CD4-positive, alpha-beta T cell (primary cell): ENCODE results near the gene GIT1. TPM values are rescaled to one million over a fixed set of nuclear protein-coding genes. Genes with fewer than 3 reads are reported as not detected.

Source experiments
- ATAC-seq: fragments of 200-7000 bp; cut with Tn5 transposase; one replicate; pipeline ENCODE4 v1.10.0; 2022; ENCODE audit warnings: mild to moderate bottlenecking; ENCODE audit not compliant: poor library complexity
- CTCF ChIA-PET: fragments of 350-600 bp; sonication (Branson Sonifier 250); formaldehyde crosslinking; loops from one replicate; lab custom pipeline; 2021; ENCODE audit warnings: antibody characterized with exemption, inconsistent platforms; lab: Charles Lee
- POLR2A ChIA-PET: fragments of 350-600 bp; sonication (Branson Sonifier 250); formaldehyde crosslinking; loops from one replicate; lab custom pipeline; 2021; ENCODE audit warnings: antibody characterized with exemption, inconsistent platforms; lab: Charles Lee
- DNase-seq, 14 experiments: peaks; one replicate each; pipeline ENCODE4 v3.0.0-alpha.2; 2013 to 2020; ENCODE audit warnings: mixed read lengths in 2 of 14
- H3K27ac ChIP-seq, 2 donors: one replicate each; pipeline versions ENCODE4 v1.5.1 to v1.7.0; 2013; ENCODE audit warnings: low read length in 2 of 2, low read depth in 1 of 2, mild to moderate bottlenecking in 1 of 2
- H3K27me3 ChIP-seq, 2 experiments: 1 replicate in 1 of 2; 2 replicates in 1 of 2; pipeline versions ENCODE4 v1.6.1 to v1.7.0; 2013; ENCODE audit warnings: low read length in 2 of 2, control low read depth in 1 of 2, mild to moderate bottlenecking in 1 of 2, moderate library complexity in 1 of 2; ENCODE audit not compliant: insufficient read depth in 2 of 2, control insufficient read depth in 1 of 2
- H3K36me3 ChIP-seq: one replicate; pipeline ENCODE4 v1.6.1; 2013; ENCODE audit warnings: low read length, control low read depth; ENCODE audit not compliant: insufficient read depth
- H3K4me1 ChIP-seq: one replicate; pipeline ENCODE4 v1.6.1; 2013; ENCODE audit warnings: low read length, control low read depth; ENCODE audit not compliant: insufficient read depth
- H3K4me3 ChIP-seq: one replicate; pipeline ENCODE4 v1.5.1; 2013; ENCODE audit warnings: mild to moderate bottlenecking, low read length, moderate library complexity
- H3K9me3 ChIP-seq, 2 experiments: 1 replicate in 1 of 2; 2 replicates in 1 of 2; pipeline versions ENCODE4 v1.6.1 to v1.7.0; 2013; ENCODE audit warnings: low read length in 2 of 2, mild to moderate bottlenecking in 2 of 2, control low read depth in 1 of 2, moderate library complexity in 1 of 2; ENCODE audit not compliant: control insufficient read depth in 1 of 2, insufficient read depth in 1 of 2
- H3K27ac Mint-ChIP-seq: one replicate; pipeline ENCODE4 v1.8.0; 2020; ENCODE audit warnings: mixed read lengths
- H3K27me3 Mint-ChIP-seq: one replicate; pipeline ENCODE4 v1.8.0; 2021; ENCODE audit warnings: mixed read lengths
- H3K36me3 Mint-ChIP-seq: one replicate; pipeline ENCODE4 v1.8.0; 2021; ENCODE audit warnings: low read depth, mixed read lengths
- H3K4me1 Mint-ChIP-seq: one replicate; pipeline ENCODE4 v1.8.0; 2021; ENCODE audit warnings: low read depth, mixed read lengths
- H3K4me3 Mint-ChIP-seq: one replicate; pipeline ENCODE4 v1.8.0; 2020; ENCODE audit warnings: mild to moderate bottlenecking, mixed read lengths
- H3K9me3 Mint-ChIP-seq: one replicate; pipeline ENCODE4 v1.8.0; 2020; ENCODE audit warnings: mixed read lengths
- intact Hi-C, 2 experiments: fragments of 100-400 bp; cut with DNase I in 1 of 2; cut with micrococcal nuclease in 1 of 2; formaldehyde crosslinking; loops; one replicate each; pipeline versions ENCODE4 v1.15.1 to v1.9.0; 2023 to 2025; cut with DNase I, micrococcal nuclease
- total RNA-seq, 174 experiments: library from RNA in 2 of 174; stranded (reverse) in 2 of 174; gene quantifications; one replicate each; pipeline ENCODE4 v1.2.3 and lab custom pipeline; 2021 to 2026
- TF ChIP-seq, protein P1 (sequence below): fragments of 200-600 bp; IDR thresholded peaks from one replicate; pipeline ENCODE4 v1.8.0; 2022; ENCODE audit warnings: antibody characterized with exemption, mild to moderate bottlenecking

GIT1 gene
- total RNA-seq, 2 experiments from 2014 or later: 35.8 to 36.7 TPM

DNA sequence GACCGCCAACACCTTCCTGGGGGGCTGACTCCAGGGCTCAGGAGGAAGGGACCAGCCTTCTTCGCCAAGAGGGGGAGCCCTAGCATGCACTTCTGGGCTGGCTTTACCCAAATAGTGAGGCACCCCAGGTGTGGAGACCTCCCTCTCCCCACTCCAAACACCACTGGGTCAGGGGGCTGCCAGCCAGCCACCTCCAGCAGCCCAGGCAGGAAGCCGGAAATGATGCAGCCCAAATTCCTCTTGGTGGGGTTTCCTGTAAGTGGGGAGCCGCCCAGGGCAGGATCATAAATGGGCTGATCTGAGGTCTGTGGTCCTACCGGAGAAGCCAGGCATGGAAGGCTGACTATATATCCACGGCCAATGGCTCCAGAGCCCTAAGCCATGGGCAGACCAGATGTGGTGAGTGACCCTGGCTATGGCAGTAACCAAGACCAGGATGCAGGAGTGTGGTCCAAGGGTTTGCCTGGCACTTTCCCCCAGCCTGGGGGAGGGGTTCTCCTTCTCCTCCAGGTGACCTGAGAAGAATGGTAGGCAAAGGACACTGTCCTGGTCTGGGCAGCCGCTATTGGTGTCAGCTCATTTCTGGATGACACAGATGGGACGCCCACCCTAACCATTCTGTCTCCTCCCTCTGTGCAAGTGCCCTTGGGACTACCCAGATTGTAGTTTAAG, 4.2 kb downstream of the GIT1 start:
- H3K36me3 ChIP-seq: peaks cover 26% of the 10 kb centered on the region
- ChIA-PET POLR2A (interaction anchor here (4.4 kb wide), 1 partner anchor 31 kb away, joined by 40 read pairs; no protein-coding TSS in a partner anchor), CTCF (interaction anchor here (0.8 to 3.9 kb wide), 4 partner anchors 9 to 33 kb away, joined by 3 to 28 read pairs (median 6); no protein-coding TSS in a partner anchor)
- peak overlapping the region; percentile 45 for H3K27ac Mint-ChIP-seq
- TF ChIP-seq, protein P1, sequence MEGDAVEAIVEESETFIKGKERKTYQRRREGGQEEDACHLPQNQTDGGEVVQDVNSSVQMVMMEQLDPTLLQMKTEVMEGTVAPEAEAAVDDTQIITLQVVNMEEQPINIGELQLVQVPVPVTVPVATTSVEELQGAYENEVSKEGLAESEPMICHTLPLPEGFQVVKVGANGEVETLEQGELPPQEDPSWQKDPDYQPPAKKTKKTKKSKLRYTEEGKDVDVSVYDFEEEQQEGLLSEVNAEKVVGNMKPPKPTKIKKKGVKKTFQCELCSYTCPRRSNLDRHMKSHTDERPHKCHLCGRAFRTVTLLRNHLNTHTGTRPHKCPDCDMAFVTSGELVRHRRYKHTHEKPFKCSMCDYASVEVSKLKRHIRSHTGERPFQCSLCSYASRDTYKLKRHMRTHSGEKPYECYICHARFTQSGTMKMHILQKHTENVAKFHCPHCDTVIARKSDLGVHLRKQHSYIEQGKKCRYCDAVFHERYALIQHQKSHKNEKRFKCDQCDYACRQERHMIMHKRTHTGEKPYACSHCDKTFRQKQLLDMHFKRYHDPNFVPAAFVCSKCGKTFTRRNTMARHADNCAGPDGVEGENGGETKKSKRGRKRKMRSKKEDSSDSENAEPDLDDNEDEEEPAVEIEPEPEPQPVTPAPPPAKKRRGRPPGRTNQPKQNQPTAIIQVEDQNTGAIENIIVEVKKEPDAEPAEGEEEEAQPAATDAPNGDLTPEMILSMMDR: peak; percentile 35
- H3K4me3 Mint-ChIP-seq: peak overlapping the region; percentile 49
- H3K27ac ChIP-seq: peak overlapping the region in 1 of 2 donors; percentile 29
- H3K36me3 Mint-ChIP-seq: peaks cover 16% of the 10 kb centered on the region
- no peaks in the 10 kb centered on the region for H3K27me3 Mint-ChIP-seq
- H3K4me3 ChIP-seq: no peak overlapping the region
- intact Hi-C loops: loop anchor here in 1 of 2 experiments (5.0 to 10.0 kb wide), 3 partner anchors 177 to 840 kb away; partner anchors contain the start of genes PHF12 and TRAF4
- no peak for ATAC-seq
- no peaks in the 10 kb centered on the region for H3K9me3 Mint-ChIP-seq
- peaks cover 62% of the 10 kb centered on the region for H3K4me1 Mint-ChIP-seq
- H3K27me3 ChIP-seq: no peaks in the 10 kb centered on the region
- no peaks in the 10 kb centered on the region for H3K9me3 ChIP-seq
- peaks cover 65% of the 10 kb centered on the region for H3K4me1 ChIP-seq
- peak in 5 of 14 experiments; percentile 26 to 63 (median 55) for DNase-seq

DNA sequence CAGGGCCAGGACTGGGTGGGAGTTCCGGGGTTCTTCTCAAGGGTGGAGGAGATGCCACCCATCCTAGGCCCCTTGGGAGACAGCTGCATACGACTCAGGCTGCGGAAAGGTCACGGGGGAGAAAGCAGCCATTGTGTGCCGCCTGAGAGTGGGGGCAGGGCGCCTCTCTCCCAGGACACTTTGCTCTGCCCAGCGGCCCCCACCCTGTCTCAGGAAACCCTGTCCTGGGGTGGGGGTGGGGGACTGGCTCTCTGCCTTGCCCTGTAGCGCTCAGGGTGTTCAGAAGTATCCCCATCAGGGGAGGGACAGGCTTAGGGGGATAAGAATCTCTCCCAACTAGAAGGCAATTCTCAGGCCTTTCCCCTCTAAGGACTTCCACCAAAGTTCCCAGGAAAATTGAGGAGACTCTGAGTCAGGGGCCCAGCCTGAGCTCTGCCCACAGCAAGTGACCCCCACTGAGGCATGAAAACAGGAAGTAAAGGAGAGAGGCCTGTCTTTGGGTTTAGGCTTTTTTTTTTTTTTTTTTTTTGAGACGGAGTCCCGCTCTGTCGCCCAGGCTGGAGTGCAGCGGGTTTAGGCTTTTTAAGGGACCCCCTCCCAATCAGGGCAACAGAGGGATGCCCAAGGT, 4.9 kb downstream of the GIT1 start:
- Histone ChIP-seq H3K4me1 (peaks cover 62% of the 10 kb centered on the region), H3K4me3 (no peak overlapping the region), H3K36me3 (peaks cover 31% of the 10 kb centered on the region), H3K27ac (peak overlapping the region in 1 of 2 donors; percentile 29), H3K9me3 (no peaks in the 10 kb centered on the region), H3K27me3 (no peaks in the 10 kb centered on the region)
- CTCF ChIA-PET: interaction anchor here (0.8 to 1.3 kb wide), 2 partner anchors 9 to 29 kb away, joined by 3 to 4 read pairs; no protein-coding TSS in a partner anchor
- TF ChIP-seq, protein P1: no peak
- no peak for ATAC-seq
- POLR2A ChIA-PET: interaction anchor here (0.6 to 1.5 kb wide), 2 partner anchors 31 to 347 kb away, joined by 3 read pairs; no protein-coding TSS in a partner anchor
- H3K4me3 Mint-ChIP-seq: peak overlapping the region; percentile 45
- H3K4me1 Mint-ChIP-seq: peaks cover 59% of the 10 kb centered on the region
- no peaks in the 10 kb centered on the region for H3K9me3 Mint-ChIP-seq
- DNase-seq: peak in 1 of 14 experiments; percentile 17
- H3K27me3 Mint-ChIP-seq: no peaks in the 10 kb centered on the region
- peaks cover 22% of the 10 kb centered on the region for H3K36me3 Mint-ChIP-seq
- intact Hi-C loops: loop anchor here in 1 of 2 experiments (5.0 to 10.0 kb wide), 5 partner anchors 178 to 840 kb away; partner anchors contain the start of genes PHF12, SSH2 and TRAF4
- H3K27ac Mint-ChIP-seq: peak overlapping the region; percentile 45
